HL-60 (cell line): ENCODE results near the gene CFAP141.
A peak's percentile ranks its signal among the peaks of the same experiment; 100 is the strongest.

Source experiments
- microRNA-seq: library from miRNA; unstranded; fragments of <30 nt; microRNA quantifications from one replicate; pipeline ENCODE4, GENCODE V29; 2018

CFAP141 gene

Small RNA genes within 50 kb of the gene (microRNA-seq; reads per million reads assigned to microRNA genes)
- 6.3 reads per million, percentile 21 among the genes with 10 or more reads in this experiment for gene MIR190B
